Vagina (tissue), 2 donors: ENCODE measurements around the gene MBTPS1. TPM values are rescaled to one million over a fixed set of nuclear protein-coding genes. Genes with fewer than 3 reads are reported as not detected.

ENCODE experiments used
- DNase-seq, 2 donors: peaks; one replicate each; pipeline ENCODE4 v3.0.0-alpha.2; 2017; ENCODE audit errors: extremely low spot score in 2 of 2
- H3K27ac ChIP-seq: fragments of 200-600 bp; sonication (generic); one replicate; pipeline ENCODE4 v1.5.1; 2019
- H3K27me3 ChIP-seq: fragments of 200-600 bp; sonication (generic); one replicate; pipeline ENCODE4 v1.5.1; 2019
- H3K36me3 ChIP-seq, 2 donors: fragments of 200-600 bp; sonication (generic); one replicate each; pipeline ENCODE4 v1.5.1; 2017 to 2019
- H3K4me1 ChIP-seq: fragments of 200-600 bp; sonication (generic); one replicate; pipeline ENCODE4 v1.5.1; 2019
- H3K4me3 ChIP-seq, 2 donors: fragments of 200-600 bp; sonication (generic); 1 replicate in 1 of 2; 2 replicates in 1 of 2; pipeline ENCODE4 v1.5.1; 2016 to 2019
- H3K9me3 ChIP-seq: fragments of 200-600 bp; sonication (generic); one replicate; pipeline ENCODE4 v1.5.1; 2019
- POLR2A ChIP-seq, 2 donors: fragments of 450-650 bp; IDR thresholded peaks; one replicate each; pipeline ENCODE4 v1.6.1; 2017; ENCODE audit warnings: antibody characterized with exemption in 2 of 2, mild to moderate bottlenecking in 2 of 2, moderate library complexity in 2 of 2
- POLR2AphosphoS5 ChIP-seq, 2 donors: sonication (generic); formaldehyde crosslinking; IDR thresholded peaks; one replicate each; pipeline ENCODE4 v1.9.0; 2017; ENCODE audit warnings: antibody characterized with exemption in 2 of 2, mild to moderate bottlenecking in 2 of 2, low read depth in 1 of 2; ENCODE audit not compliant: insufficient read depth in 1 of 2
- intact Hi-C: fragments of 100-400 bp; cut with DNase I; formaldehyde crosslinking; loops from one replicate; pipeline ENCODE4 v1.15.1; 2023
- total RNA-seq: library from RNA; depleted of rRNA; stranded (reverse); fragments of >200 nt; gene quantifications from one replicate; pipeline ENCODE4 v1.2.3, GENCODE V29; 2016
- TF ChIP-seq, protein P1 (sequence below), 3 experiments: fragments of 450-650 bp in 2 of 3; fragments of 200-600 bp in 1 of 3; sonication (generic) in 1 of 3; IDR thresholded peaks; one replicate each; pipeline ENCODE4 v1.5.1; 2017 to 2019; ENCODE audit warnings: antibody characterized with exemption in 3 of 3, mild to moderate bottlenecking in 2 of 3, moderate library complexity in 2 of 3

Gene MBTPS1
- total RNA-seq, 1 donor from 2014 or later: 71.0 TPM

DNA sequence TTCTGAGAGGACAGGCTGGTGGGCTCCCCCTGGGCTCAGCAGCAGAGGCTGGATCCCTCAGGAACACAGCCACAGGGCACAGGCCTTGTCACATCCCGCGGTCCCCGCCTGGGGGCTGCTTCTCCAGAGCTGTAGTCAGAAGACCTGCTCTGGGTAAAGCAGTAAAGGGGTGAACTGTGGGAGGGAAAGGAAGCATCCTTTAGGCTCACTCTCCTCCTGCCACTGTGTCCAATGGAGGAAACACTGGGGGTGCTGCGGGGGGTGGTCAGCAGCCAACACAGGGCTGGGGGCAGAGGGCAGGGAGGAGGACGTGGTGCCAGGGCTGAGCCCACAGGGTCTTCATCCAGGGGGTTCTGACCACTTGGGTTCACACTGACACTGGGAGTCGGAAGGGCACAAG, 69.1 kb downstream of the MBTPS1 start:
- H3K36me3 ChIP-seq: peaks cover 0 to 14% of the 10 kb centered on the region in 2 donors
- TF ChIP-seq POLR2AphosphoS5 (IDR thresholded peaks at IDR 0.05; ENCODE audit: insufficient read depth in 1 of 2, low read depth in 1 of 2) (no peak), POLR2A (IDR thresholded peaks at IDR 0.05) (no peak)
- TF ChIP-seq, protein P1, sequence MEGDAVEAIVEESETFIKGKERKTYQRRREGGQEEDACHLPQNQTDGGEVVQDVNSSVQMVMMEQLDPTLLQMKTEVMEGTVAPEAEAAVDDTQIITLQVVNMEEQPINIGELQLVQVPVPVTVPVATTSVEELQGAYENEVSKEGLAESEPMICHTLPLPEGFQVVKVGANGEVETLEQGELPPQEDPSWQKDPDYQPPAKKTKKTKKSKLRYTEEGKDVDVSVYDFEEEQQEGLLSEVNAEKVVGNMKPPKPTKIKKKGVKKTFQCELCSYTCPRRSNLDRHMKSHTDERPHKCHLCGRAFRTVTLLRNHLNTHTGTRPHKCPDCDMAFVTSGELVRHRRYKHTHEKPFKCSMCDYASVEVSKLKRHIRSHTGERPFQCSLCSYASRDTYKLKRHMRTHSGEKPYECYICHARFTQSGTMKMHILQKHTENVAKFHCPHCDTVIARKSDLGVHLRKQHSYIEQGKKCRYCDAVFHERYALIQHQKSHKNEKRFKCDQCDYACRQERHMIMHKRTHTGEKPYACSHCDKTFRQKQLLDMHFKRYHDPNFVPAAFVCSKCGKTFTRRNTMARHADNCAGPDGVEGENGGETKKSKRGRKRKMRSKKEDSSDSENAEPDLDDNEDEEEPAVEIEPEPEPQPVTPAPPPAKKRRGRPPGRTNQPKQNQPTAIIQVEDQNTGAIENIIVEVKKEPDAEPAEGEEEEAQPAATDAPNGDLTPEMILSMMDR (IDR thresholded peaks at IDR 0.05): no peak
- no peak for DNase-seq

DNA sequence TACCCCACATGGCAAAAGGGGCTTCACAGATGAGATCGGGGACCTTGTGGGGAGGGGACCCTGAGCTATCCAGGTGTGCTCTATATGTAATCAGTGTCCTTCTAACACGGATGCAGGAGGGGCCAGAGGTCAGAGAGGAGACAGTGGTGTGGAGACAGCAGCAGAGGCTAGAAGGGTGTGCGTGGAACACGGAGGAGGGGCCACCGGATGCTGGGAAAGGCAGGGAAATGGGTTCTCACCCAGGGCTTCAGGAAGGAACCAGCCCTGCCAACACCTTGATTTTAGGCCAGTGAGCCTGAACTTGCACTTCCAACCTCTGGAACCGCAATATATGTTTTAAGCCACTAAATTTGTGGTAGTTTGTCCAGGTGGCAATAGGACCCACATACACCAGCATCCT, 69.5 kb downstream of the MBTPS1 start:
- Histone ChIP-seq H3K36me3 (peaks cover 0 to 10% of the 10 kb centered on the region in 2 donors), H3K27ac (no peak overlapping the region), H3K4me1 (no peaks in the 10 kb centered on the region), H3K27me3 (no peaks in the 10 kb centered on the region), H3K9me3 (no peaks in the 10 kb centered on the region), H3K4me3 (no peak overlapping the region)
- TF ChIP-seq POLR2AphosphoS5 (IDR thresholded peaks at IDR 0.05; ENCODE audit: insufficient read depth in 1 of 2, low read depth in 1 of 2) (no peak), POLR2A (IDR thresholded peaks at IDR 0.05) (no peak)
- TF ChIP-seq, protein P1 (IDR thresholded peaks at IDR 0.05): no peak
- no peak for DNase-seq
- intact Hi-C loops: no loop called here

More for the DNA sequence above, 69.1 kb downstream of the MBTPS1 start:
- Histone ChIP-seq H3K9me3 (no peaks in the 10 kb centered on the region), H3K27me3 (no peaks in the 10 kb centered on the region), H3K4me3 (no peak overlapping the region), H3K4me1 (no peaks in the 10 kb centered on the region), H3K27ac (no peak overlapping the region)
- intact Hi-C loops: no loop called here

DNA sequence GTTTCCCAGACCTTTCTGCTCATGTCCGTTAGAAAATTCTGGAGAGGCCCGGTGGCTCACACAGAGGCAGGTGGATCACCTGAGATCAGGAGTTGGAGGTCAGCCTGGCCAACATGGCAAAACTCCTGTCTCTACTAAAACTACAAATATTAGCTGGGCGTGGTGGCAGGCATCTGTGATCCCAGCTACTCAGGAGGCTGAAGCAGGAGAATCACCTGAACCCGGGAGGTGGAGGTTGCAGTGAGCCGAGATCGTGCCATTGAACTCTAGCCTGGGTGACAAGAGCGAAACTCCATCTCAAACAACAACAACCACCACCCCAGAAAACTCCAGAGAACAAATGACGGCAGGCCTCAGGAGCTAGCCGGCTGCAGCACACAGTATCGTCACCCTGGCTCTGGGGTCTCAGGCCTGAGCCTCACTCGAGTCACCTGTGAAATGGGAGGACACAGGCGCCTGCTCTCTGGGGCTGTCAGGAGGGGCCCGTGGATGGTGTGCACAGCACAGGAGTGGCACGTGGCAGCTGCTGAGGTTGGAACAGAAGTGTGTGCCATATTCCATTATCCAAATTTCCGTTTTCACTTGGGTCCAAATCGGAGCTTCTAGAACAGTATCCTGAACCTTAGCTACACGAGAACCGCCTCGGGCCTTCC, 70.8 kb downstream of the MBTPS1 start:
- intact Hi-C loops: no loop called here
- TF ChIP-seq POLR2A (IDR thresholded peaks at IDR 0.05) (no peak), POLR2AphosphoS5 (IDR thresholded peaks at IDR 0.05; ENCODE audit: insufficient read depth in 1 of 2, low read depth in 1 of 2) (no peak)
- TF ChIP-seq, protein P1 (IDR thresholded peaks at IDR 0.05): no peak
- Histone ChIP-seq H3K9me3 (no peaks in the 10 kb centered on the region), H3K4me3 (no peak overlapping the region), H3K4me1 (no peaks in the 10 kb centered on the region), H3K27ac (no peak overlapping the region), H3K27me3 (no peaks in the 10 kb centered on the region), H3K36me3 (peaks cover 0 to 8% of the 10 kb centered on the region in 2 donors)
- no peak for DNase-seq

DNA sequence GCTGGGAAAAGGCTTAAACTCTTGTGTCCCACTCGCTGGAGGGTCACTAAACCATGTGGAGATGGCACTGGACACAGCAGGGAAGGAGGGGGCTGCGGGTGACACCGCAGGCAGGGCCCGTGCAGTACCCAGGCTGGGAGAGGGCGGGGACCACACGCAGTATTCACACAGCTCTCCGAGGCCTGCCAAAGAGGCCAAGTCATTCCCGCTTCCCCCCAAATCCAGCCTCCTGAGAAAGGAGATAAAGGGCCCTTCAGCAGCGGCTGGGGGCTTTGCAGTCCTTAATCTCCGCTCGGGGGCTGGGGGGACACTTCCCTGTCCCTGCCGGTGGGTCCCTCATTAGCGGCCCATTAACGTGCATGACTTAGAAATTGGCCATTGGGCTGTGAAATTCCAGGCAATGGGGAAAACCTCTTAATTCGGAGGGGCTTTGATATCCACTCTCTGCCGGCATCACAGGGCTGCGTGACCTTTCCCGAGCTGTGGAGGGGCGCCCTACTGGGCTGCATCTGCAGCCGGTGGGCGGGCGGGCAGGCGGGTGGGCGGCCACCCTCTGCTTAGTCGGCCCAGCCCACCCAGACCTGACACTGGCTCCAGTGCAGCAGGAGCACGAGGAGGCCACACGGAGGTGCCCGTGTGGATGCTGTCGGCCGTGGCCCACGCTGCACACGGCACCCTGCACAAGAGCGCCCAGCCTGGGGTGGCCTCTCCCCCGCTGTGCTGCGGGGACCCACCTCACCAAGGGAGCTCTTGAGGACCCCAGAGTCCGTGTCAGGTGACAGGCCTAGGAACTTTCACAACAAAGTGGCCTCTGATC, 71.5 kb downstream of the MBTPS1 start:
- no peaks in the 10 kb centered on the region for H3K27me3 ChIP-seq
- TF ChIP-seq POLR2AphosphoS5 (IDR thresholded peaks at IDR 0.05; ENCODE audit: insufficient read depth in 1 of 2, low read depth in 1 of 2) (no peak), POLR2A (IDR thresholded peaks at IDR 0.05) (no peak)
- TF ChIP-seq, protein P1 (IDR thresholded peaks at IDR 0.05): no peak
- H3K27ac ChIP-seq: no peak overlapping the region
- no peaks in the 10 kb centered on the region for H3K4me1 ChIP-seq
- no peaks in the 10 kb centered on the region for H3K9me3 ChIP-seq
- peaks cover 0 to 6% of the 10 kb centered on the region in 2 donors for H3K36me3 ChIP-seq
- intact Hi-C loops: no loop called here
- H3K4me3 ChIP-seq: no peak overlapping the region
- no peak for DNase-seq

DNA sequence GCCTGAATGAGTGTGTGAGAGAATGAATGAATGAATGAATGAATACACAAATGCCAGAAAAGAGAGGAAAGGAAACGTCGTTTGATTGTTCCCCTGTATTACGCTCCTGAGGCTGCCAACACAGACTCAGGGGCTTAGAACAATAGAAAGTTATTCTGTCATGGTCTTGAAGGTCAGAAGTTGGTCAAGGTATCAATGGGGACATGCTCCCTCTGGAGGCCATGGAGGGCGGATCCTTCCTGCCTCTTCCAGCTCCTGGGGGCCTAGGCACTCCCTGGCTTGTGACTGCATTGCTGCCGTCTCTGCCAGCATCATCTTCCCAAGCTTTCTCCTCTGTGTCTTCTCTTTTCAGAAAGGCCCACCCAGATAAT, 72.6 kb downstream of the MBTPS1 start:
- Histone ChIP-seq H3K4me3 (no peak overlapping the region), H3K36me3 (no peaks in the 10 kb centered on the region), H3K4me1 (no peaks in the 10 kb centered on the region), H3K9me3 (no peaks in the 10 kb centered on the region), H3K27me3 (no peaks in the 10 kb centered on the region), H3K27ac (no peak overlapping the region)
- TF ChIP-seq, protein P1 (IDR thresholded peaks at IDR 0.05): no peak
- TF ChIP-seq POLR2AphosphoS5 (IDR thresholded peaks at IDR 0.05; ENCODE audit: insufficient read depth in 1 of 2, low read depth in 1 of 2) (no peak), POLR2A (IDR thresholded peaks at IDR 0.05) (no peak)
- intact Hi-C loops: no loop called here
- DNase-seq: no peak
